ENCODE results near the gene RPS17.
"Not testable (repeated sequence)": the region's sequence is repeated elsewhere in the genome, so short reads cannot be mapped to it uniquely, and the experiment has no call there.

RPS17 gene

GRCh38 chr15:82505842-82506241, 34.4 kb downstream of the RPS17 start:
- DNase-seq, result not testable (repeated sequence)

GRCh38 chr15:82504074-82504473, 36.2 kb downstream of the RPS17 start:
- not testable (repeated sequence) for DNase-seq

GRCh38 chr15:82502700-82503339, 37.4 kb downstream of the RPS17 start:
- DNase-seq, result not testable (repeated sequence)

GRCh38 chr15:82500772-82501171, 39.5 kb downstream of the RPS17 start:
- not testable (repeated sequence) for DNase-seq

GRCh38 chr15:82497978-82498377, 42.3 kb downstream of the RPS17 start:
- not testable (repeated sequence) for DNase-seq

- DNase-seq, result not testable (repeated sequence)
Observed at GRCh38 chr15:82488250-82488649, 52.0 kb downstream of the RPS17 start.

GRCh38 chr15:82487045-82487444, 53.2 kb downstream of the RPS17 start:
- not testable (repeated sequence) for DNase-seq

Measured in NCI-H1694 (cell line).